Endothelial cell of hepatic sinusoid (primary cell): ENCODE measurements around the gene TRABD2A.
"Not testable (repeated sequence)": the region's sequence is repeated elsewhere in the genome, so short reads cannot be mapped to it uniquely, and the experiment has no call there.

Experiments used
- in situ Hi-C: cut with HindIII; loops from 2 replicates; pipeline ENCODE4 v1.10.0; 2017; ENCODE audit warnings: low sequenced_read_pairs

Gene TRABD2A

GRCh38 chr2:84882775-84883550, 2.1 kb upstream of the TRABD2A start:
- in situ Hi-C loops = no loop called here

GRCh38 chr2:84882414-84882738, 1.5 kb upstream of the TRABD2A start:
- in situ Hi-C loops = no loop called here

GRCh38 chr2:84881581-84882413, 913 bp upstream of the TRABD2A start:
- in situ Hi-C loops = no loop called here

GRCh38 chr2:84880395-84880644, 564 bp downstream of the TRABD2A start:
- in situ Hi-C loops = no loop called here

- in situ Hi-C loops = no loop called here
These were observed 1.1 kb downstream of the TRABD2A start for GRCh38 chr2:84879584-84880394.

- in situ Hi-C loops = no loop called here
These were observed 1.8 kb downstream of the TRABD2A start for GRCh38 chr2:84878896-84879583.

GRCh38 chr2:84878459-84878858, 2.4 kb downstream of the TRABD2A start:
- in situ Hi-C loops = no loop called here

GRCh38 chr2:84876369-84876768, 4.5 kb downstream of the TRABD2A start:
- in situ Hi-C loops = no loop called here

GRCh38 chr2:84875619-84876018, 5.3 kb downstream of the TRABD2A start:
- in situ Hi-C loops = not testable (repeated sequence)

GRCh38 chr2:84875213-84875560, 5.7 kb downstream of the TRABD2A start:
- in situ Hi-C loops = no loop called here

- in situ Hi-C loops = no loop called here
These were observed 6.3 kb downstream of the TRABD2A start for GRCh38 chr2:84874381-84875212.

- in situ Hi-C loops = no loop called here
These were observed 7.5 kb downstream of the TRABD2A start for GRCh38 chr2:84873350-84873749.

- in situ Hi-C loops = not testable (repeated sequence)
These were observed 8.2 kb downstream of the TRABD2A start for GRCh38 chr2:84872691-84873090.

- in situ Hi-C loops = no loop called here
These were observed 10.6 kb downstream of the TRABD2A start for GRCh38 chr2:84870306-84870705.

- in situ Hi-C loops = not testable (repeated sequence)
These were observed 12.6 kb downstream of the TRABD2A start for GRCh38 chr2:84868327-84868726.

GRCh38 chr2:84866122-84866521, 14.8 kb downstream of the TRABD2A start:
- in situ Hi-C loops = no loop called here

GRCh38 chr2:84865181-84865783, 15.6 kb downstream of the TRABD2A start:
- in situ Hi-C loops = no loop called here

- in situ Hi-C loops = loop anchor here (5.0 kb wide), 1 partner anchor 75 kb away; no protein-coding TSS in a partner anchor
These were observed 18.9 kb downstream of the TRABD2A start for GRCh38 chr2:84862006-84862405.

GRCh38 chr2:84861539-84861938, 19.3 kb downstream of the TRABD2A start:
- in situ Hi-C loops = loop anchor here (5.0 kb wide), 1 partner anchor 74 kb away; no protein-coding TSS in a partner anchor

- in situ Hi-C loops = no loop called here
These were observed 21.9 kb downstream of the TRABD2A start for GRCh38 chr2:84858937-84859336.
